Measurements from ENCODE around the gene PLCD4. TPM values are rescaled to one million over a fixed set of nuclear protein-coding genes. Genes with fewer than 3 reads are reported as not detected.

The PLCD4 gene
- polyA plus RNA-seq, 1 experiment: 4.9 TPM

DNA sequence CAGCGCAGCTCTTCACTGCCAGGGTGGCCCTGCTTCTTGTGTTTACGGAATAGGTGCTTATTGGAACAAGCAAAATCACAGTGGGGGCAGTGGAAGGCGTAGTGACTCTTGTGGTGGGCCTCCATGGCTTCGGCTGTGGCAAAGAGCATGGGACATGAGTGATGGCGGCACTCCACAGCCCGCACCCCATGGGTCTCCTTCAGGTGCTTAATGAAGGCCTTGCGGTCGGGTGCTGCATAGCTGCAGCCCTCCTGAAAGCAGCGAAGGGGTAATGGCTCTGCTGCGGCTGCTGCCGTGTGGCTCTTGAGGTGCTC lies 41.0 kb downstream of the PLCD4 start:
- no peak for DNase-seq (ENCODE audit: low read depth, low spot score)
- ChIA-PET CTCF (interaction anchor here (0.8 to 4.1 kb wide), 15 partner anchors 11 to 460 kb away, joined by 3 to 32 read pairs (median 4); partner anchors contain the start of genes BCS1L, PLCD4, RNF25 and STK36), POLR2A (interaction anchor here (0.6 kb wide), 1 partner anchor 949 kb away, joined by 3 read pairs; no protein-coding TSS in a partner anchor)
- Histone ChIP-seq H3K27ac (ENCODE audit: low read depth, low read length) (no peak overlapping the region), H3K9me3 (ENCODE audit: control insufficient read depth, insufficient read depth, low read length) (no peaks in the 10 kb centered on the region), H3K27me3 (ENCODE audit: control insufficient read depth, insufficient read depth, low read length) (no peaks in the 10 kb centered on the region), H3K4me3 (ENCODE audit: low read depth, low read length) (no peak overlapping the region)
- TF ChIP-seq CTCF (IDR thresholded peaks at IDR 0.05; ENCODE audit: low read depth, low read length): no peak

DNA sequence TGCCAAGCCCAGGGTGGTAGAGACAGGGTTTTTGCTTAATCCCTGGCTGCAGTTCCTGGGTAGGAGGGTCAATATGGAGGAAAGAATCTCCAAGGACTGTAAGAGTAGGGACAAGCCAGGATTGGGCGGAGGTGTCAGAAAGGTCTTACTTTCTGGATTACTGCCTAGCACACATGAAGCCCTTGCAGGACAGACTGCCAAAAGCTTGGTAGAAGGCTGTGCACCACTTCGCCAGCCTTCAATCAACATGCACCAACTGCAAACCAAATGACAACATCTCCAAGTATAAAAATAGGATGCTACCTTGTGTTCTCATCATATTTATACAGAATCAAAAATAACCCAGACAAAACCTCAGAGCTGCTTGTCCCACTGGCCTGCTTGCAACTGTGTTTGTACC lies 48.1 kb downstream of the PLCD4 start:
- CTCF ChIA-PET: interaction anchor here (1.4 kb wide), 1 partner anchor 192 kb away, joined by 9 read pairs; no protein-coding TSS in a partner anchor
- POLR2A ChIA-PET: no interaction called here
- Histone ChIP-seq H3K9me3 (ENCODE audit: control insufficient read depth, insufficient read depth, low read length) (peaks cover 3% of the 10 kb centered on the region; the same call in 1 of the 2 replicates), H3K4me3 (ENCODE audit: low read depth, low read length) (no peak overlapping the region), H3K27ac (ENCODE audit: low read depth, low read length) (no peak overlapping the region), H3K27me3 (ENCODE audit: control insufficient read depth, insufficient read depth, low read length) (no peaks in the 10 kb centered on the region)
- no peak for DNase-seq (ENCODE audit: low read depth, low spot score)
- no peak for TF ChIP-seq CTCF (IDR thresholded peaks at IDR 0.05; ENCODE audit: low read depth, low read length)

DNA sequence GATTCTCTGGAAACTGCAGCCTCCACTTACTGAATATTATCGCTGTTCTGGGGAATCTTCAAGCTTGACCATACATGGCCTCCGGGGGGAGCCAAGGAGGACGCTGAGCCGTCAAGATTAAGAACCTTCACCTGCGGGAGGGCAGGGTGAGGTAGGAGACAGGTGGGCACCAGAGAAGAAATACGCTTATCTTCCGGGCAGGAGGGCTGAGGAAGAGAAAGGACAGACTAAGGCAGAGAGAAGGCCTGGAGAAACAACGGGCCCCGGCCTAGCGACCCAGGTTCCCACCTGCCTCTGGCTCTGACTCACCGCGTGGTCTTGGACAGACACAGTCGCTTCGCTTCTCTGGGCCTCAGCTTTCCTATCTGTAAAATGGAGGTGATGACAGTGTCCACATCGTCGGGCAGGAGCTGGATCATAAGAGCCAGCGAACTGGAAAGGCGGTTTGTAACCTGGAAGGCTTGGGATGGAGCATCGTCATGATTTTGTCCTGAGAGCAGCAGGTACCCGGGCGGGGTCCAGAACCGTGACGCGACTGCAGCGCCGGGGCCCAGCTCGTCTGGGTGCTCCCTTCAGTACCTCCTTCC lies 51.1 kb downstream of the PLCD4 start:
- Histone ChIP-seq H3K4me3 (ENCODE audit: low read depth, low read length) (peak overlapping the region; percentile 91), H3K27ac (ENCODE audit: low read depth, low read length) (peak overlapping the region; percentile 39), H3K9me3 (ENCODE audit: control insufficient read depth, insufficient read depth, low read length) (peaks cover 3% of the 10 kb centered on the region; the same call in 1 of the 2 replicates), H3K27me3 (ENCODE audit: control insufficient read depth, insufficient read depth, low read length) (no peaks in the 10 kb centered on the region)
- peak; percentile 62 for TF ChIP-seq CTCF (IDR thresholded peaks at IDR 0.05; ENCODE audit: low read depth, low read length)
- ChIA-PET CTCF (interaction anchor here (0.5 to 5.2 kb wide), 12 partner anchors 8 to 220 kb away, joined by 3 to 72 read pairs (median 4); partner anchors contain the start of genes RNF25 and STK36), POLR2A (interaction anchor here (0.8 to 3.0 kb wide), 6 partner anchors 13 to 389 kb away, joined by 3 to 24 read pairs (median 5); partner anchors contain the start of genes AAMP, PNKD, RNF25 and STK36)
- no peak for DNase-seq (ENCODE audit: low read depth, low spot score)

- H3K4me3 ChIP-seq (ENCODE audit: low read depth, low read length): peak within 1 kb of the TSS; percentile 91
- CTCF ChIA-PET: interaction anchor here (0.5 to 5.2 kb wide), 13 partner anchors 10 to 220 kb away, joined by 3 to 72 read pairs (median 4); partner anchors contain the start of genes RNF25 and STK36
- H3K9me3 ChIP-seq (ENCODE audit: control insufficient read depth, insufficient read depth, low read length): peaks cover 3% of the 10 kb centered on the region; the same call in 1 of the 2 replicates
- DNase-seq (ENCODE audit: low read depth, low spot score): peak; percentile 48
- H3K27me3 ChIP-seq (ENCODE audit: control insufficient read depth, insufficient read depth, low read length): no peaks in the 10 kb centered on the region
- POLR2A ChIA-PET: interaction anchor here (0.6 to 3.0 kb wide), 9 partner anchors 9 to 188 kb away, joined by 3 to 24 read pairs (median 5); partner anchors contain the start of genes PLCD4, RNF25, STK36 and TTLL4
- no peak for TF ChIP-seq CTCF (IDR thresholded peaks at IDR 0.05; ENCODE audit: low read depth, low read length)
- H3K27ac ChIP-seq (ENCODE audit: low read depth, low read length): peak within 1 kb of the TSS; percentile 39
These were observed 51.7 kb downstream of the PLCD4 start, which contains the start of the genes BCS1L and ZNF142 for GRCh38 chr2:218659258-218659987. Gene BCS1L (plus strand): TSS chr2:218659683. CDS start chr2:218660988, 1,305 bp downstream. Gene ZNF142 (minus strand): TSS chr2:218659623. CDS start chr2:218656429, 3,194 bp downstream.
